CD14-positive monocyte (primary cell): ENCODE measurements around the gene FGGY. TPM values are rescaled to one million over a fixed set of nuclear protein-coding genes. Genes with fewer than 3 reads are reported as not detected.

Source experiments
- DNase-seq, 3 donors: peaks; one replicate each; pipeline ENCODE4 v3.0.0-alpha.2; 2011 to 2022
- H2AFZ ChIP-seq: 2 replicates; pipeline ENCODE4 v1.6.0; 2012; ENCODE audit warnings: mild to moderate bottlenecking, low read depth, low read length, inconsistent platforms; ENCODE audit not compliant: insufficient read depth, poor library complexity, severe bottlenecking
- H3K27ac ChIP-seq, 2 donors: 1 replicate in 1 of 2; 2 replicates in 1 of 2; pipeline ENCODE4 v1.5.1; 2012 to 2013; ENCODE audit warnings: low read length in 2 of 2, control low read depth in 1 of 2, inconsistent platforms in 1 of 2, low read depth in 1 of 2, mild to moderate bottlenecking in 1 of 2
- H3K27me3 ChIP-seq, 2 donors: one replicate each; pipeline versions ENCODE4 v1.6.0 to v1.6.1; 2011 to 2013; ENCODE audit warnings: low read length in 2 of 2; ENCODE audit not compliant: control insufficient read depth in 2 of 2, insufficient read depth in 2 of 2
- H3K36me3 ChIP-seq, 2 donors: replicated peaks in 1 of 2; 1 replicate in 1 of 2; 2 replicates in 1 of 2; pipeline versions ENCODE4 v1.5.1 to v1.6.1; 2012 to 2013; ENCODE audit warnings: low read length in 2 of 2, control low read depth in 1 of 2, inconsistent platforms in 1 of 2, mild to moderate bottlenecking in 1 of 2; ENCODE audit not compliant: insufficient read depth in 2 of 2, control insufficient read depth in 1 of 2
- H3K4me1 ChIP-seq, 2 donors: 1 replicate in 1 of 2; 2 replicates in 1 of 2; pipeline versions ENCODE4 v1.5.1 to v1.6.1; 2012 to 2013; ENCODE audit warnings: low read length in 2 of 2, control low read depth in 1 of 2, inconsistent platforms in 1 of 2, mild to moderate bottlenecking in 1 of 2, moderate library complexity in 1 of 2; ENCODE audit not compliant: insufficient read depth in 2 of 2, control insufficient read depth in 1 of 2
- H3K4me2 ChIP-seq: replicated peaks from 2 replicates; pipeline ENCODE3; 2012; ENCODE audit warnings: low read length, moderate library complexity, mild to moderate bottlenecking; ENCODE audit not compliant: poor library complexity, severe bottlenecking; ENCODE audit errors: extremely low read depth
- H3K4me3 ChIP-seq, 3 experiments: fragments of 200-600 bp in 1 of 3; sonication (generic) in 1 of 3; replicated peaks in 1 of 3; 1 replicate in 2 of 3; 2 replicates in 1 of 3; pipeline ENCODE4 v1.5.1; 2011 to 2013; ENCODE audit warnings: low read length in 3 of 3, mild to moderate bottlenecking in 3 of 3, control low read depth in 2 of 3, low read depth in 2 of 3, inconsistent platforms in 1 of 3, moderate library complexity in 1 of 3
- H3K79me2 ChIP-seq: 2 replicates; pipeline ENCODE4 v1.6.0; 2012; ENCODE audit warnings: mild to moderate bottlenecking, control low read depth, inconsistent platforms, low read length, moderate library complexity; ENCODE audit not compliant: insufficient read depth
- H3K9ac ChIP-seq: 2 replicates; pipeline ENCODE4 v1.6.0; 2017; ENCODE audit warnings: low read length, mild to moderate bottlenecking; ENCODE audit not compliant: insufficient read depth, poor library complexity, severe bottlenecking
- H3K9me3 ChIP-seq, 2 donors: replicated peaks in 1 of 2; 1 replicate in 1 of 2; 2 replicates in 1 of 2; pipeline versions ENCODE4 v1.5.1 to v1.6.1; 2012 to 2013; ENCODE audit warnings: low read length in 2 of 2, control low read depth in 1 of 2; ENCODE audit not compliant: control insufficient read depth in 1 of 2, insufficient read depth in 1 of 2
- H4K20me1 ChIP-seq: 2 replicates; pipeline ENCODE4 v1.6.0; 2012; ENCODE audit warnings: mild to moderate bottlenecking, low read length, control low read depth, moderate library complexity; ENCODE audit not compliant: insufficient read depth
- H3K27ac Mint-ChIP-seq, 7 donors: one replicate each; pipeline ENCODE4 v1.8.0; 2020; ENCODE audit warnings: mild to moderate bottlenecking in 7 of 7, mixed read lengths in 7 of 7, moderate library complexity in 6 of 7, inconsistent platforms in 2 of 7
- H3K27me3 Mint-ChIP-seq, 3 donors: one replicate each; pipeline ENCODE4 v1.8.0; 2021 to 2022; ENCODE audit warnings: low read depth in 3 of 3, mild to moderate bottlenecking in 3 of 3, mixed read lengths in 3 of 3, moderate library complexity in 3 of 3, inconsistent platforms in 1 of 3
- H3K36me3 Mint-ChIP-seq, 2 donors: one replicate each; pipeline ENCODE4 v1.8.0; 2020; ENCODE audit warnings: mixed read lengths in 2 of 2, inconsistent platforms in 1 of 2, mild to moderate bottlenecking in 1 of 2
- H3K4me1 Mint-ChIP-seq: one replicate; pipeline ENCODE4 v1.8.0; 2020; ENCODE audit warnings: mild to moderate bottlenecking, mixed read lengths
- H3K4me3 Mint-ChIP-seq, 2 donors: one replicate each; pipeline ENCODE4 v1.8.0; 2020; ENCODE audit warnings: mild to moderate bottlenecking in 2 of 2, mixed read lengths in 2 of 2, moderate library complexity in 1 of 2
- H3K9me3 Mint-ChIP-seq, 7 donors: one replicate each; pipeline ENCODE4 v1.8.0; 2020 to 2022; ENCODE audit warnings: mixed read lengths in 7 of 7, mild to moderate bottlenecking in 6 of 7, moderate library complexity in 6 of 7, inconsistent platforms in 2 of 7
- WGBS: methylation state at CpG from one replicate; pipeline ENCODE4 v1.1.5; 2013; ENCODE audit warnings: missing lambda C conversion rate; ENCODE audit not compliant: insufficient coverage; 5-methylcytosine and 5-hydroxymethylcytosine counted together
- intact Hi-C, 2 donors: fragments of 100-400 bp; cut with micrococcal nuclease; formaldehyde crosslinking; loops; one replicate each; pipeline versions ENCODE4 v1.15.0 to v1.15.1; 2023
- polyA plus RNA-seq, 3 donors: library from polyadenylated mRNA; depleted of rRNA in 1 of 3; unstranded in 2 of 3; stranded (reverse) in 1 of 3; fragments of 300-500 nt in 2 of 3; fragments of >200 nt in 1 of 3; fragmentation: Illumina TruSeq in 2 of 3; gene quantifications; 1 replicate in 2 of 3; 2 replicates in 1 of 3; pipeline ENCODE4 v1.2.3, GENCODE V29; 2012 to 2021
- TF ChIP-seq, protein P1 (sequence below): fragments of 200-600 bp; IDR thresholded peaks from one replicate; pipeline ENCODE4 v1.8.0; 2022; ENCODE audit warnings: antibody characterized with exemption, mild to moderate bottlenecking

FGGY gene
- polyA plus RNA-seq, 3 donors = 2.3 to 4.3 (median 2.9) TPM

DNA sequence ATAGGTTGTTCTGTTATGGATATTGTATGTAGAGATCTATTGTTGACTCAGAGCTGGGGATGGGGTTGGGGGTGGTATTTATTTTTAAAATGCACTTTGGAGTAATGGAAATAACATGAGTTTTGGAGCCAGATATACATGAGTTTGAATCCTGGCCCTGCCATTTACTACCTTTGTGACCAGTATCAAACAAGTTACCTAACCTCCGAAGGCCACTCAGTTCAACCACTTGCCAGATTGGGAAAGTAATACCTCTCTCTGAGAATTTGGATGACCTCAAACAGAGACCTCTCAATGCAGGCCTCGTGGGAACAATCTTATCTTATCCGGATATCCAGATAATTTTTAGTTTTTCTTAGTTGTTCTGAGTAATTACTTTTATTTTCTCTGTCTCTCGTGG is 181.0 kb downstream of the FGGY start:
- intact Hi-C loops = no loop called here
- no peak overlapping the region for H3K4me2 ChIP-seq
- 100% methylated on average over 1 of the region's 4 CpGs for WGBS

DNA sequence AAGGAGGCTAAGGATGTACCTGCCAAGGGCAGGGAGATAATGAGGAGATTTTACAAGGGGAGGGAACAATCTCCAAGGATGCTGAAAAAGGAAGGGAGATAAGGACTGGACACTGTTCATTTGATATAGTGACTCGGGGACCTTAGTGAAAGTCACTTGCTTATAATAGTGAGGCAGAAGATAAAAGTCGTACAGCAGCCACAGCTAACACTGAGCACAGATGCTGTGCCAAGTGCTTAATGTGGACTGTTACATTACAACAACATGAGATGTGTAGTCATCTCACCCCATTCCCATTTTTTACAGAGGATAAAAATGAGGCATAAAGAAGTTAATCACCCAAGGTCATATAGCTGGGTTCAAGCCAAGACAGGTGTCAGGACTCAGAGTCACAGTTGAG is 181.9 kb downstream of the FGGY start:
- Histone ChIP-seq H3K4me1 (no peaks in the 10 kb centered on the region), H3K36me3 (no peaks in the 10 kb centered on the region), H3K79me2 (no peaks in the 10 kb centered on the region), H3K9ac (no peak overlapping the region), H3K4me3 (no peak overlapping the region), H2AFZ (no peak overlapping the region), H3K27ac (no peak overlapping the region), H3K4me2 (no peak overlapping the region), H4K20me1 (no peaks in the 10 kb centered on the region), H3K9me3 (no peaks in the 10 kb centered on the region), H3K27me3 (no peaks in the 10 kb centered on the region)
- Mint-ChIP-seq H3K9me3 (no peaks in the 10 kb centered on the region), H3K4me3 (no peak overlapping the region), H3K4me1 (peaks cover 4% of the 10 kb centered on the region), H3K27me3 (no peaks in the 10 kb centered on the region), H3K27ac (no peak overlapping the region), H3K36me3 (no peaks in the 10 kb centered on the region)
- intact Hi-C loops = no loop called here
- WGBS = no CpG with 5 or more reads among the region's 2 CpGs
- DNase-seq = no peak
- TF ChIP-seq, protein P1, sequence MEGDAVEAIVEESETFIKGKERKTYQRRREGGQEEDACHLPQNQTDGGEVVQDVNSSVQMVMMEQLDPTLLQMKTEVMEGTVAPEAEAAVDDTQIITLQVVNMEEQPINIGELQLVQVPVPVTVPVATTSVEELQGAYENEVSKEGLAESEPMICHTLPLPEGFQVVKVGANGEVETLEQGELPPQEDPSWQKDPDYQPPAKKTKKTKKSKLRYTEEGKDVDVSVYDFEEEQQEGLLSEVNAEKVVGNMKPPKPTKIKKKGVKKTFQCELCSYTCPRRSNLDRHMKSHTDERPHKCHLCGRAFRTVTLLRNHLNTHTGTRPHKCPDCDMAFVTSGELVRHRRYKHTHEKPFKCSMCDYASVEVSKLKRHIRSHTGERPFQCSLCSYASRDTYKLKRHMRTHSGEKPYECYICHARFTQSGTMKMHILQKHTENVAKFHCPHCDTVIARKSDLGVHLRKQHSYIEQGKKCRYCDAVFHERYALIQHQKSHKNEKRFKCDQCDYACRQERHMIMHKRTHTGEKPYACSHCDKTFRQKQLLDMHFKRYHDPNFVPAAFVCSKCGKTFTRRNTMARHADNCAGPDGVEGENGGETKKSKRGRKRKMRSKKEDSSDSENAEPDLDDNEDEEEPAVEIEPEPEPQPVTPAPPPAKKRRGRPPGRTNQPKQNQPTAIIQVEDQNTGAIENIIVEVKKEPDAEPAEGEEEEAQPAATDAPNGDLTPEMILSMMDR = no peak

More for the DNA sequence above, 181.0 kb downstream of the FGGY start:
- no peak overlapping the region for H3K4me3 ChIP-seq
- no peaks in the 10 kb centered on the region for H3K9me3 ChIP-seq
- Mint-ChIP-seq H3K36me3 (no peaks in the 10 kb centered on the region), H3K4me1 (no peaks in the 10 kb centered on the region), H3K27me3 (no peaks in the 10 kb centered on the region), H3K27ac (no peak overlapping the region), H3K4me3 (no peak overlapping the region), H3K9me3 (peaks cover 0 to 3% (median 0%) of the 10 kb centered on the region in 7 donors)
- H3K9ac ChIP-seq = no peak overlapping the region
- no peaks in the 10 kb centered on the region for H4K20me1 ChIP-seq
- no peaks in the 10 kb centered on the region for H3K79me2 ChIP-seq
- no peak for DNase-seq
- no peaks in the 10 kb centered on the region for H3K27me3 ChIP-seq
- H2AFZ ChIP-seq = no peak overlapping the region
- H3K4me1 ChIP-seq = no peaks in the 10 kb centered on the region
- TF ChIP-seq, protein P1 = no peak
- H3K36me3 ChIP-seq = no peaks in the 10 kb centered on the region
- no peak overlapping the region for H3K27ac ChIP-seq
